Fibroblast of the aortic adventitia (primary cell): Measurements from ENCODE around the gene APLF. TPM values are rescaled to one million over a fixed set of nuclear protein-coding genes. Genes with fewer than 3 reads are reported as not detected.
"Not testable (repeated sequence)": the region's sequence is repeated elsewhere in the genome, so short reads cannot be mapped to it uniquely, and the experiment has no call there.

Experiments used
- DNase-seq: peaks from one replicate; pipeline ENCODE4 v3.0.0-alpha.2; 2010; ENCODE audit warnings: low read depth
- H3K4me3 ChIP-seq: 2 replicates; pipeline ENCODE4 v1.5.1; 2011; ENCODE audit warnings: low read depth, mild to moderate bottlenecking, control low read depth, low read length, moderate library complexity
- CTCF ChIP-seq: IDR thresholded peaks from 2 replicates; pipeline ENCODE4 v1.5.1; 2011; ENCODE audit warnings: mild to moderate bottlenecking, low read length, control low read depth, inconsistent platforms; ENCODE audit not compliant: insufficient read depth
- total RNA-seq: library from RNA; depleted of rRNA; stranded (reverse); fragments of >200 nt; gene quantifications from 2 replicates; pipeline ENCODE4 v1.2.3, GENCODE V29; 2012; ENCODE audit warnings: low replicate concordance

The APLF gene
- total RNA-seq, 1 donor = 6.8 TPM

- peak; percentile 49 for DNase-seq
- peak; percentile 45 for TF ChIP-seq CTCF
Observed at GRCh38 chr2:68487773-68488355, 20.5 kb downstream of the APLF start.

GRCh38 chr2:68488605-68489004, 21.2 kb downstream of the APLF start:
- H3K4me3 ChIP-seq, DNase-seq: not testable (repeated sequence)

More at GRCh38 chr2:68487773-68488355, 20.5 kb downstream of the APLF start:
- H3K4me3 ChIP-seq = no peak overlapping the region

- no peak for TF ChIP-seq CTCF
- no peak overlapping the region for H3K4me3 ChIP-seq
- DNase-seq = no peak
Observed at GRCh38 chr2:68489282-68489681, 21.9 kb downstream of the APLF start.

- H3K4me3 ChIP-seq = no peak overlapping the region
- no peak for DNase-seq
- TF ChIP-seq CTCF = no peak
Observed at GRCh38 chr2:68491582-68491981, 24.2 kb downstream of the APLF start.

- no peak for TF ChIP-seq CTCF
- H3K4me3 ChIP-seq = no peak overlapping the region
- no peak for DNase-seq
Observed at GRCh38 chr2:68499133-68499532, 31.7 kb downstream of the APLF start.

- no peak for TF ChIP-seq CTCF
- no peak overlapping the region for H3K4me3 ChIP-seq
- no peak for DNase-seq
Observed at GRCh38 chr2:68500649-68501048, 33.3 kb downstream of the APLF start.

- no peak overlapping the region for H3K4me3 ChIP-seq
- no peak for DNase-seq
- no peak for TF ChIP-seq CTCF
Observed at GRCh38 chr2:68501768-68502167, 34.4 kb downstream of the APLF start.
